Astrocyte of the spinal cord (primary cell): ENCODE results near the gene ERBB4.
A peak's percentile ranks its signal among the peaks of the same experiment; 100 is the strongest.

Experiments
- DNase-seq: peaks from one replicate; pipeline ENCODE4 v3.0.0; 2011; ENCODE audit warnings: low read depth, low spot score
- H3K4me3 ChIP-seq: 2 replicates; pipeline ENCODE4 v1.5.1; 2011; ENCODE audit warnings: low read depth, mild to moderate bottlenecking, low read length, moderate library complexity
- in situ Hi-C: cut with HindIII; loops from 2 replicates; pipeline ENCODE4 v1.10.0; 2017; ENCODE audit warnings: low sequenced_read_pairs
- TF ChIP-seq, protein P1 (sequence below): IDR thresholded peaks from 2 replicates; pipeline ENCODE4 v1.5.1; 2012; ENCODE audit warnings: low read depth, mild to moderate bottlenecking, low read length, inconsistent platforms

The ERBB4 gene

GRCh38 chr2:212426637-212427412 is 111.8 kb downstream of the ERBB4 start:
- TF ChIP-seq, protein P1, sequence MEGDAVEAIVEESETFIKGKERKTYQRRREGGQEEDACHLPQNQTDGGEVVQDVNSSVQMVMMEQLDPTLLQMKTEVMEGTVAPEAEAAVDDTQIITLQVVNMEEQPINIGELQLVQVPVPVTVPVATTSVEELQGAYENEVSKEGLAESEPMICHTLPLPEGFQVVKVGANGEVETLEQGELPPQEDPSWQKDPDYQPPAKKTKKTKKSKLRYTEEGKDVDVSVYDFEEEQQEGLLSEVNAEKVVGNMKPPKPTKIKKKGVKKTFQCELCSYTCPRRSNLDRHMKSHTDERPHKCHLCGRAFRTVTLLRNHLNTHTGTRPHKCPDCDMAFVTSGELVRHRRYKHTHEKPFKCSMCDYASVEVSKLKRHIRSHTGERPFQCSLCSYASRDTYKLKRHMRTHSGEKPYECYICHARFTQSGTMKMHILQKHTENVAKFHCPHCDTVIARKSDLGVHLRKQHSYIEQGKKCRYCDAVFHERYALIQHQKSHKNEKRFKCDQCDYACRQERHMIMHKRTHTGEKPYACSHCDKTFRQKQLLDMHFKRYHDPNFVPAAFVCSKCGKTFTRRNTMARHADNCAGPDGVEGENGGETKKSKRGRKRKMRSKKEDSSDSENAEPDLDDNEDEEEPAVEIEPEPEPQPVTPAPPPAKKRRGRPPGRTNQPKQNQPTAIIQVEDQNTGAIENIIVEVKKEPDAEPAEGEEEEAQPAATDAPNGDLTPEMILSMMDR = no peak
- in situ Hi-C loops = no loop called here
- no peak for DNase-seq
- no peak overlapping the region for H3K4me3 ChIP-seq

GRCh38 chr2:212424082-212424481 is 114.5 kb downstream of the ERBB4 start:
- no peak overlapping the region for H3K4me3 ChIP-seq
- in situ Hi-C loops = no loop called here
- TF ChIP-seq, protein P1 = no peak
- DNase-seq = no peak

- TF ChIP-seq, protein P1 = no peak
- in situ Hi-C loops = no loop called here
- H3K4me3 ChIP-seq = no peak overlapping the region
- DNase-seq = no peak
Measured at GRCh38 chr2:212423089-212423488, 115.5 kb downstream of the ERBB4 start.

- in situ Hi-C loops = no loop called here
- H3K4me3 ChIP-seq = no peak overlapping the region
- DNase-seq = no peak
- TF ChIP-seq, protein P1 = no peak
Measured at GRCh38 chr2:212421556-212422334, 116.9 kb downstream of the ERBB4 start.

GRCh38 chr2:212416086-212416485 is 122.5 kb downstream of the ERBB4 start:
- TF ChIP-seq, protein P1 = no peak
- in situ Hi-C loops = no loop called here
- no peak for DNase-seq

GRCh38 chr2:212414767-212415211 is 123.8 kb downstream of the ERBB4 start:
- DNase-seq = peak; percentile 22
- TF ChIP-seq, protein P1 = no peak
- H3K4me3 ChIP-seq = no peak overlapping the region
- in situ Hi-C loops = no loop called here

More at GRCh38 chr2:212416086-212416485, 122.5 kb downstream of the ERBB4 start:
- H3K4me3 ChIP-seq = no peak overlapping the region
